ENCODE measurements around the gene DDIT4L. TPM values are rescaled to one million over a fixed set of nuclear protein-coding genes. Genes with fewer than 3 reads are reported as not detected.

The DDIT4L gene
- total and polyA plus RNA-seq, 9 donors, result 1.1 to 9.3 (median 5.0) TPM

- Histone ChIP-seq H3K4me3 (peak overlapping the region; percentile 74), H3K27ac (peak overlapping the region in 1 of 2 donors; percentile 59), H3K4me1 (ENCODE audit: insufficient read depth) (peaks cover 5% of the 10 kb centered on the region), H3K27me3 (no peaks in the 10 kb centered on the region), H3K9me3 (no peaks in the 10 kb centered on the region), H3K36me3 (no peaks in the 10 kb centered on the region)
- peak in 4 of 5 donors; percentile 17 to 34 (median 26) for DNase-seq
- intact Hi-C loops (cut with DNase I), result no loop called here
- 16 to 18% (median 18%) methylated on average over 37 of the region's 37 CpGs for WGBS, 3 donors
- no peak for TF ChIP-seq CTCF (IDR thresholded peaks at IDR 0.05)
- no peak for TF ChIP-seq POLR2A (IDR thresholded peaks at IDR 0.05)
These were observed 654 bp upstream of the DDIT4L start for GRCh38 chr4:100190643-100191600.

GRCh38 chr4:100188829-100189228, 1.4 kb downstream of the DDIT4L start:
- Histone ChIP-seq H3K27me3 (no peaks in the 10 kb centered on the region), H3K4me1 (ENCODE audit: insufficient read depth) (peaks cover 5% of the 10 kb centered on the region), H3K27ac (no peak overlapping the region), H3K36me3 (no peaks in the 10 kb centered on the region), H3K9me3 (no peaks in the 10 kb centered on the region), H3K4me3 (no peak overlapping the region)
- DNase-seq, result peak in 1 of 5 donors; percentile 38
- WGBS, 3 donors, result 33 to 54% (median 48%) methylated on average over 4 of the region's 4 CpGs
- TF ChIP-seq EP300 (IDR thresholded peaks at IDR 0.05) (no peak), POLR2A (IDR thresholded peaks at IDR 0.05) (no peak), CTCF (IDR thresholded peaks at IDR 0.05) (no peak)
- intact Hi-C loops (cut with DNase I), result no loop called here

GRCh38 chr4:100187781-100188180, 2.5 kb downstream of the DDIT4L start:
- intact Hi-C loops (cut with DNase I), result no loop called here

GRCh38 chr4:100184787-100185186, 5.5 kb downstream of the DDIT4L start:
- 96 to 97% (median 97%) methylated on average over 2 of the region's 2 CpGs for WGBS, 3 donors
- intact Hi-C loops (cut with DNase I), result no loop called here
- Histone ChIP-seq H3K4me1 (ENCODE audit: insufficient read depth) (peaks cover 3% of the 10 kb centered on the region), H3K27ac (no peak overlapping the region), H3K4me3 (no peak overlapping the region), H3K36me3 (no peaks in the 10 kb centered on the region), H3K27me3 (no peaks in the 10 kb centered on the region), H3K9me3 (no peaks in the 10 kb centered on the region)
- TF ChIP-seq EP300 (IDR thresholded peaks at IDR 0.05), result no peak
- TF ChIP-seq CTCF (IDR thresholded peaks at IDR 0.05), result no peak
- DNase-seq, result no peak

More at GRCh38 chr4:100187781-100188180, 2.5 kb downstream of the DDIT4L start:
- Histone ChIP-seq H3K4me3 (no peak overlapping the region), H3K27me3 (no peaks in the 10 kb centered on the region), H3K27ac (no peak overlapping the region), H3K9me3 (no peaks in the 10 kb centered on the region), H3K36me3 (no peaks in the 10 kb centered on the region), H3K4me1 (ENCODE audit: insufficient read depth) (peaks cover 5% of the 10 kb centered on the region)
- WGBS, 3 donors, result 96 to 97% (median 97%) methylated on average over 9 of the region's 9 CpGs
- DNase-seq, result no peak
- TF ChIP-seq POLR2A (IDR thresholded peaks at IDR 0.05), result no peak
- no peak for TF ChIP-seq CTCF (IDR thresholded peaks at IDR 0.05)
- TF ChIP-seq EP300 (IDR thresholded peaks at IDR 0.05), result no peak
